ENCODE measurements around the gene ANKRD1.
"Not testable (repeated sequence)": the region's sequence is repeated elsewhere in the genome, so short reads cannot be mapped to it uniquely, and the experiment has no call there.

ANKRD1 gene

DNA sequence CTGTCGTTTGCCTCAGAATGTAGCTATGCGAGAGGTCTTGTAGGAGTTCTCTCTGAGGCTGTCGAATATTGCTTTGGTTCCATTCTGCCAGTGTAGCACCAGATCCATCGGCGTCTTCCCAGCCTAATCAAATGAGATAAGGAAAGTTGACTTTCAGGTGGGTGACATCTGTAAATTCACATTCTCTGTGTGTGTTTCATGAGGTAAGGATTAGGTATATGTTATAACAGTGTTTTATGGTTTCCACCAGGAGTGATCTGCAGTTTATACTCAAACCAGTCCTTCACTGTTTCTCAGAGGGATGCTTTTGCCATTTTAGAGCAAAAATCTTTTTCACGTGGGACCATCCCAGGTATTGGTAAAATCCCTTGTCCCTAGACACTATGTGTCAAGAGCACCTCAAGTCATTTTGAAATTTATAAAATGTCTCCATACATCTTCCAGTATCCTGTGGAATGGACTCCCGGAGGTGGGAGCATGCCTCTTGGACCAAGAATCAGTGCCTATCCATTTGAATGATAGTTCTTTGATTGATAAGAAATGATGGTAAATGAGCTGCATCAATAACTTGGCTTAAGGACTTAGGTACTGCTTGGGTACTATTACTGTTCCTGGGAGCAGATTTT is 7.9 kb downstream of the ANKRD1 start:
- peaks cover 2% of the 10 kb centered on the region for H3K36me3 Mint-ChIP-seq
- H3K4me1 Mint-ChIP-seq, result peaks cover 6% of the 10 kb centered on the region
- H3K4me3 Mint-ChIP-seq, result no peak overlapping the region
- no peaks in the 10 kb centered on the region for H3K9me3 Mint-ChIP-seq
- no peak for DNase-seq
- no peak overlapping the region for H3K27ac Mint-ChIP-seq
- peaks cover 5% of the 10 kb centered on the region for H3K27me3 Mint-ChIP-seq
- CTCF ChIA-PET, result interaction anchor here (0.6 to 4.5 kb wide), 7 partner anchors 9 to 338 kb away, joined by 3 to 49 read pairs (median 8); no protein-coding TSS in a partner anchor

DNA sequence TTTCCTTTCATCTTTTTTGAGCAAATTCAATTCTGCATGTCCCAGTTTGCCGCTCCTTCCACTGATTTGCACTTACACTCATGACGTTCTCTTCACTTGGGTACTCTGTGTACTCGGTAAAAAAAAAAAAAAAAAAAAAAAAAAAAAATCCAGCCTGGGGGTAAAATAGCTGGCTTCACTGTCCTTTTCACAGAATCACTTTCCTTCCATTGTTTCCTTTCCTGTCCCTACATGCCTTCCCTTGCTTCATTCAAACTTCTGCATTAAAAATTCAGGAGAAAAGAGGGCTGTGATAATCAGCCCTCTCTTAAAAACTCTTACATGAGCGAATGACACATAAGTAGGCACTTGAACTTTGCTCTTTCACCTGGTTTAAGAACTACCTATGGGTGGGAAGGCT is 8.7 kb downstream of the ANKRD1 start:
- CTCF ChIA-PET, result interaction anchor here (0.6 to 4.5 kb wide), 25 partner anchors 11 to 723 kb away, joined by 3 to 49 read pairs (median 5); no protein-coding TSS in a partner anchor
- H3K27me3 Mint-ChIP-seq, result peaks cover 5% of the 10 kb centered on the region
- H3K9me3 Mint-ChIP-seq, result no peaks in the 10 kb centered on the region
- H3K4me3 Mint-ChIP-seq, result no peak overlapping the region
- no peak overlapping the region for H3K27ac Mint-ChIP-seq
- no peak for DNase-seq
- H3K4me1 Mint-ChIP-seq, result peaks cover 6% of the 10 kb centered on the region
- peaks cover 2% of the 10 kb centered on the region for H3K36me3 Mint-ChIP-seq

DNA sequence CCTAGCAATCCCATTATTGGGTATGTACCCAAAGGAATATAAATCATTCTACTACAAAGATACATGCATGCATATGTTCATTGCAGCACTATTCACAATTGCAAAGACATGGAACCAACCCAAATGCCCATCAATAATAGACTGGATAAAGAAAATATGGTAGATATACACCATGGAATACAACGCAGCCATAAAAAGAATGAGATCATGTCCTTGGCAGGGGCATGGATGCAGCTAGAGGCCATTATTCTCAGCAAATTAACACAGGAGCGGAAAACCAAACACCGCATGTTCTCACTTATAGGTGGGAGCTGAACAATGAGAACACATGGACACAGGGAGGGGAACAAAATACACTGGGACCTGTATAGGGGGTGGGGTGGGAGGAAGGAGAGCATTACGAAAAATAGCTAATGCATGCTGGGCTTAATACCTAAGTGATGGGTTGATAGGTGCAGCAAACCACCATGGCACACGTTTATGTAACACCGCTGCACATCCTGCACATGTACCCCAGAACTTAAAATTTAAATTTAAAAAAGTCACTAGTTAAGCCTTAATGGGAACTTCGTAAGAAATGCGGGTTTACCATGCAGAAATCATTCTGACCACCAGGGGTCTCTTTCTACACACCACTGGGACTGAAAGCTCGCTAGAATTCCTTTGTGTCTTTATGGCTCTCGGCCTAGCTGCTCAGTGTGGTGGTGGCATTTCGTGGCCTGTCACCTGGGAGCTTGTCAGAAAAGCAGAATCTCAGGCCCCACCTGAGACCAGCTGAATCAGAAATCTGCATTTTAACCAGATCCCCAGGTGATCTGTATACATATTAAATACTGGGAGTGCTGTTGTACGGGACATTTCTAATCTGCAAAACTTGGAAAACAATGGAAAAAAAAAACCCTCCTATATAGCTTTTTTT is 9.5 kb downstream of the ANKRD1 start:
- H3K4me1 Mint-ChIP-seq, result peaks cover 6% of the 10 kb centered on the region
- H3K4me3 Mint-ChIP-seq, result no peak overlapping the region
- CTCF ChIA-PET, result interaction anchor here (0.7 to 4.5 kb wide), 27 partner anchors 11 to 724 kb away, joined by 3 to 49 read pairs (median 5); no protein-coding TSS in a partner anchor
- no peak overlapping the region for H3K27ac Mint-ChIP-seq
- no peaks in the 10 kb centered on the region for H3K9me3 Mint-ChIP-seq
- DNase-seq, result peak; percentile 64
- H3K27me3 Mint-ChIP-seq, result peaks cover 5% of the 10 kb centered on the region
- peaks cover 2% of the 10 kb centered on the region for H3K36me3 Mint-ChIP-seq

DNA sequence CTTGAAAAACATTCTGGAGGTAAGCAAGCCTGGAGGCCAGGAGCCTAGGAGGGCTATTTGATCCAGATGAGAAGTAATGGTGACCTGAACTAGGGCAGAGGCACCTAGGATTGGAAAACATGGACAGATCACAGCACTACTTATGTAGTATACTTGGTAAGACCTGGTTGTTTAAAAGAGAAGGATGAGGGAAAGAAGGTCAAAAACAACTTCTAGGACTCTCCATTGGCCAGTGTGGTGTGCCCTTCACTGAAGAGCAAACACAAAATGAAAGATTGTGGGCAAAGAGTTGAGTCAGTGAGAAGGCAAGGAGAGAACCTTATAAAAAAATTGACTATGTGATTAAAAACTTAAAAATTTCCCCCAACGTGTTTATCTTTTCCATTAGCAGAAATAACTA is 14.3 kb downstream of the ANKRD1 start:
- no peak for DNase-seq
- Mint-ChIP-seq H3K27me3 (no peaks in the 10 kb centered on the region), H3K4me1 (peaks cover 8% of the 10 kb centered on the region), H3K36me3 (peaks cover 12% of the 10 kb centered on the region), H3K9me3 (no peaks in the 10 kb centered on the region), H3K27ac (no peak overlapping the region), H3K4me3 (no peak overlapping the region)
- CTCF ChIA-PET, result interaction anchor here (1.7 kb wide), 1 partner anchor 345 kb away, joined by 5 read pairs; no protein-coding TSS in a partner anchor

DNA sequence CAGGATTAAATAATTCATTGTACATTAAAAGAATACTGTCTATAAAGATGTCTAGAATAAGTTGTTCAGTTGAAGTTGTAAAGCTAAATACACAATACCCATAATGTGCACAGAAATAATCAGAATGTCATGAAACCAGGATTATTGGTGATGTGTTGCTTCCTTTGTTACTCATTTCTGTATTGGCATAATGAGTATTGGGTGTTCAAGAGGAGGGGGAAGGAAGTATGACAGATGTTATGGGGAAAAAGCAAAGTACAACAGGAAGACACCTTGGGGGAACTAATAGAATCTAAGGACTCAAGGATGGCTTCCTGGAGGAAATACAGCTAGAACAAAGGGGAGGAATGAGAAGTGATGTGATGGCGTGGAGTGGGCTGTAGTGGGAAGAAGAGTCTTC is 15.0 kb downstream of the ANKRD1 start:
- DNase-seq, result no peak
- CTCF ChIA-PET, result interaction anchor here (1.7 kb wide), 1 partner anchor 346 kb away, joined by 5 read pairs; no protein-coding TSS in a partner anchor
- no peaks in the 10 kb centered on the region for H3K27me3 Mint-ChIP-seq

DNA sequence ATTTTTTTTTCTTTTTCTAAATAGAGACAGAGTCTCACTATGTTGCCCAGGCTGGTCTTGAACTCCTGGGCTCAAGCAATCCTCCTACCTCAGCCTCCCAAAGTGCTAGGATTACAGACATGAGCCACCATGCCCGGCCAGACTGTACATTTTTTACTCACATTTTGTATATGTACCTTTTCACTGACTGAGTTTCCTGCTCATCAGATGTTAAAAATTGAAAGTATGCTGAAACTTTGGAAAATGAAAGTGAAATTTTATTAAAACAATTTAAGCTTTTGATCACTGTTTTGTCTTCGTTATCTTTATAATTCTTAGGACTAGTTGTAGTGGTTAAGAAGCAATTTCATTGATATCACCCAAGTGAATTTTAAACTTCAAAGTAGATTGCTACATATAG is 24.0 kb downstream of the ANKRD1 start:
- CTCF ChIA-PET, result interaction anchor here (1.3 kb wide), 1 partner anchor 15 kb away, joined by 5 read pairs; no protein-coding TSS in a partner anchor
- peaks cover 20% of the 10 kb centered on the region for H3K4me1 Mint-ChIP-seq
- H3K27ac Mint-ChIP-seq, result peak overlapping the region; percentile 87
- DNase-seq, H3K27me3 Mint-ChIP-seq, H3K9me3 Mint-ChIP-seq: not testable (repeated sequence)
- peak overlapping the region; percentile 34 for H3K4me3 Mint-ChIP-seq
- H3K36me3 Mint-ChIP-seq, result peaks cover 38% of the 10 kb centered on the region

More for the DNA sequence above, 15.0 kb downstream of the ANKRD1 start:
- no peak overlapping the region for H3K27ac Mint-ChIP-seq
- H3K9me3 Mint-ChIP-seq, result no peaks in the 10 kb centered on the region
- no peak overlapping the region for H3K4me3 Mint-ChIP-seq
- H3K36me3 Mint-ChIP-seq, result peaks cover 13% of the 10 kb centered on the region
- H3K4me1 Mint-ChIP-seq, result peaks cover 8% of the 10 kb centered on the region

DNA sequence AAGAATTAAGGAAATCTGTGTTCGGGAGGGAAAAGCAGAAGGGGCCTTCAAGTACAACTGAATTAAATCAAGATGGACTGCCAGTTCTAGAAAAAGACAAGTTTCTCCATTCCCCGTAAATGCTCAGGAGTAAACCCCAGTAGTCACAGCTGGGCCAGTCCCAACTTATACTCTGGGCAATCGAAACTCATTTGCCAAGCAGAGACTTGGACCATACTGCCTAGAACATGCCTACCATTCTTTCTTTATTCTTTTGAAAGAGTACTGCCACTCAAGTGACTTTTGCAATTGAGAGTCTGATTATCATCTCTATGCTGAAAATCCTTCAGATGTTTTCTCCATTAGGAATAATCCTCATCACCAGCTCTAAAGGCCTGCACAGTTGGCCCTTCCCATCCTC is 27.7 kb downstream of the ANKRD1 start:
- H3K27ac Mint-ChIP-seq, result no peak overlapping the region
- H3K27me3 Mint-ChIP-seq, result no peaks in the 10 kb centered on the region
- no peak overlapping the region for H3K4me3 Mint-ChIP-seq
- H3K9me3 Mint-ChIP-seq, result no peaks in the 10 kb centered on the region
- H3K4me1 Mint-ChIP-seq, result peaks cover 20% of the 10 kb centered on the region
- no peak for DNase-seq
- H3K36me3 Mint-ChIP-seq, result peaks cover 53% of the 10 kb centered on the region
- CTCF ChIA-PET, result interaction anchor here (1.3 kb wide), 1 partner anchor 150 kb away, joined by 3 read pairs; no protein-coding TSS in a partner anchor

DNA sequence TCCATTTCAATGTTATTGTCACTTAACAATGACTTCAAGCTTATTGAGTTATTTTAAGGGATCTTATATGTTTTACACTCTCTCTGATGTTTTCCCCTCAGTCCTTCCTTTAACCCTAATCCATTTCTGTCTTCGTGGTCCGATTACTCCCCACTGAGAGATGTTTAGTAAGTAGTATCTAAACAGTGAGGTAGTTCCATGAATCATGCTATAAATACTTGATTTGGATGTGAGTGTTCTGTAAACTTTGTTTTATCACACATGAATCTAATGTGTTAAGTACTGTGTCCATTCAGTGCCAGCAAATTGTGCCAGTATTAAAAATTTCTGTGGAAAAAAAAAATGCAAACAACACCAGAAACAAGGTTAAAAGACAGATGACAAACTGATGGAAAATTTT is 30.5 kb downstream of the ANKRD1 start:
- Mint-ChIP-seq H3K27me3 (no peaks in the 10 kb centered on the region), H3K9me3 (no peaks in the 10 kb centered on the region), H3K36me3 (peaks cover 59% of the 10 kb centered on the region), H3K27ac (no peak overlapping the region), H3K4me3 (no peak overlapping the region), H3K4me1 (peaks cover 3% of the 10 kb centered on the region)
- CTCF ChIA-PET, result no interaction called here
- DNase-seq, result no peak

DNA sequence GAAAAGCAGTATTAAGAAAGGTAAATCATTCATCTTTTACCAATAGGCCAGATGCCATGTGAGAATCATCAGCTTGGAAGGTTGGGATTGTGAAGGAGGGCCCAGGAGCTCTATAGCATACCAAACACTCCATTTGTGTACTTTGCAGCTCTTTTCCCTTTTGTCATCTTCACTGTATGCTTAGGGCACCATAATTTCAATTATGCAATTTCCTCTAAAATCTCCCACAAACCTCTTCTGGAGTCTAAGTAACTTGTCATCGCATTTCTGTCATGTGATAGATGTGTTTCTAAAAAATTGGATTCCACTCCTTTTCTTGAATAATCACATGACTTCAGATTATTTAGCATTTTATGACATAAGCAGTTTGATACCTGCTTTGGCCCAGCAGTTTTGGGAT is 31.3 kb downstream of the ANKRD1 start:
- H3K4me3 Mint-ChIP-seq, result no peak overlapping the region
- DNase-seq, result no peak
- peaks cover 3% of the 10 kb centered on the region for H3K4me1 Mint-ChIP-seq
- no peaks in the 10 kb centered on the region for H3K27me3 Mint-ChIP-seq
- no peak overlapping the region for H3K27ac Mint-ChIP-seq
- no peaks in the 10 kb centered on the region for H3K9me3 Mint-ChIP-seq
- CTCF ChIA-PET, result no interaction called here
- peaks cover 56% of the 10 kb centered on the region for H3K36me3 Mint-ChIP-seq

DNA sequence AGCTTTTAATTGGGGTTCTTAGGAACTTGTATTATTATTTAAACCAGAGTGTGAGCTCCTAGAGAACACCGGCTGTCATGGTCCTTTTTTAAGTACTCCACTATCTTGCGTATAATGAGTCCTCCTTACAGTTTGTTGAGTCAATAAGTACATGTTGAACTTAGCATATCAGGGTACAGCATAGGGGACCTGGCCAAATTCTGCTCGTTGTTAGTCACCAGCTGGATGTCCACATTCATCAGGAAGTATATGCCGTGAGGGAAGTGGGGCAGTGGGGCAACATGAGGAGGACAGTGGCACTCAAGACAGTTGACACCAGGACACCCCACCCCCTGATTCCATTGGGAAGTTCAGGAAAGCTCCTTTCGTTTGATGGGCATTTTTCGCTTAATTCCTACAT is 32.5 kb downstream of the ANKRD1 start:
- no peak overlapping the region for H3K4me3 Mint-ChIP-seq
- H3K9me3 Mint-ChIP-seq, result no peaks in the 10 kb centered on the region
- H3K27ac Mint-ChIP-seq, result no peak overlapping the region
- H3K36me3 Mint-ChIP-seq, result peaks cover 48% of the 10 kb centered on the region
- DNase-seq, result no peak
- H3K4me1 Mint-ChIP-seq, result peaks cover 3% of the 10 kb centered on the region
- CTCF ChIA-PET, result interaction anchor here (0.9 to 1.3 kb wide), 3 partner anchors 8 to 118 kb away, joined by 3 read pairs; no protein-coding TSS in a partner anchor
- H3K27me3 Mint-ChIP-seq, result no peaks in the 10 kb centered on the region

DNA sequence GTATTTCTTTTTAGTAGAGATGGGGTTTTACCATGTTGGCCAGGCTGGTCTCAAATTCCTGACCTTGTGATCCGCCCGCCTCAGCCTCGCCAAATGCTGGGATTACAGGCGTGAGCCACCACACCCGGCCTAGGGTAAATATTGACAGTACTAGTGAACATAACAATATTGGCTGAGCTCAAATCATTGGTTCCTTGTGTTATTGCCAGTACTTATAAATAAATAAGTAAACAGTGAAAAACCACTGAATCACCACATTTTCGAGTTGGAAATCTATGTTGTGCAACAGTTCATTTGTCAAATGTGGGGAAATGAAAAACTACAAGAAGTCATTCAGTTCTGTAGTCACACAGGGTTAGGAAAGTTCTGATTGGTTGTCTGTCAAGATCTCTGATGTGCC is 33.3 kb downstream of the ANKRD1 start:
- CTCF ChIA-PET, result interaction anchor here (0.9 to 1.0 kb wide), 2 partner anchors 10 to 119 kb away, joined by 3 read pairs; no protein-coding TSS in a partner anchor
- no peak overlapping the region for H3K27ac Mint-ChIP-seq
- H3K27me3 Mint-ChIP-seq, result no peaks in the 10 kb centered on the region
- H3K9me3 Mint-ChIP-seq, result no peaks in the 10 kb centered on the region
- H3K4me3 Mint-ChIP-seq, result no peak overlapping the region
- no peak for DNase-seq
- H3K4me1 Mint-ChIP-seq, result peaks cover 3% of the 10 kb centered on the region
- H3K36me3 Mint-ChIP-seq, result peaks cover 46% of the 10 kb centered on the region

DNA sequence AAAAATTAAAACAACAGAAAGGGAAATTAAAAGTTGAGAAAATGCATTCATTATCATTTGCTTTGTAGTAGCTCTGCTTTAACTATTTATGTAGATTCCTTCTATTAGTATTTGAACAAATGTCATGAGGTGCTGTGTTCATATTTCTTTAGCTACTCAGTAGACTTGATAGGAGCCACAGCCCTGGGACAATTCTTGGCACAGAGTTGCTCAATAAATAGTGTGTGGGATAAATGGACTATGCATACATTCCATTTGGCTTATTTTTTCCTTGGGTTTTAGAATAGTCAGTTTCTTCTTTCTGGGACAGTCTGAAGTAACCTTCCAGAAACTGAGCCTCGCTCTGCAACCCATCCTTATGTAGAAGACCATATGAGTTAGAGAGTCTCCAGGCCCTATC is 35.7 kb downstream of the ANKRD1 start:
- Mint-ChIP-seq H3K27me3 (no peaks in the 10 kb centered on the region), H3K27ac (no peak overlapping the region), H3K36me3 (peaks cover 40% of the 10 kb centered on the region), H3K4me1 (no peaks in the 10 kb centered on the region), H3K4me3 (no peak overlapping the region), H3K9me3 (no peaks in the 10 kb centered on the region)
- DNase-seq, result no peak
- CTCF ChIA-PET, result no interaction called here

DNA sequence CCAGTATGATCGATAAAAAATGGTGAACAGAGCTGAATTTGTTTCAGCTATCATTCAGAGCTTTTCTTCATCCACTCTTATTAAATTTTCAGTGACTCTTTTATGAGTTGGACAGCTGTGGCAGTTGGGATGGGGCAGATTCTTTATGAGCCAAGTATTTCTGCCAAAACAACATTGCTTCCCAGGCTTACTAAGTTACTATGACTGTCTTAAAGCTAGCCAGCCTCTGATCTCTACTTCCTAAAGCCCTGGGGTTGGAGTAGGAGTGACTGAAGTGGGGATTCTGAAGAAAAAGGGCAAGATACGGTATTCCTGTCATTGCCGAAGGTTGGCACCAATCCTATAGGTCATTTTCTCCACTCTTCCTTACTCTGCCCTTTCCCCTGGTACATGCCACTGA is 36.5 kb downstream of the ANKRD1 start:
- no peak for DNase-seq
- Mint-ChIP-seq H3K9me3 (no peaks in the 10 kb centered on the region), H3K4me1 (no peaks in the 10 kb centered on the region), H3K4me3 (no peak overlapping the region), H3K36me3 (peaks cover 36% of the 10 kb centered on the region), H3K27ac (no peak overlapping the region), H3K27me3 (no peaks in the 10 kb centered on the region)
- CTCF ChIA-PET, result interaction anchor here (0.6 to 0.7 kb wide), 2 partner anchors 185 to 414 kb away, joined by 3 read pairs; no protein-coding TSS in a partner anchor

DNA sequence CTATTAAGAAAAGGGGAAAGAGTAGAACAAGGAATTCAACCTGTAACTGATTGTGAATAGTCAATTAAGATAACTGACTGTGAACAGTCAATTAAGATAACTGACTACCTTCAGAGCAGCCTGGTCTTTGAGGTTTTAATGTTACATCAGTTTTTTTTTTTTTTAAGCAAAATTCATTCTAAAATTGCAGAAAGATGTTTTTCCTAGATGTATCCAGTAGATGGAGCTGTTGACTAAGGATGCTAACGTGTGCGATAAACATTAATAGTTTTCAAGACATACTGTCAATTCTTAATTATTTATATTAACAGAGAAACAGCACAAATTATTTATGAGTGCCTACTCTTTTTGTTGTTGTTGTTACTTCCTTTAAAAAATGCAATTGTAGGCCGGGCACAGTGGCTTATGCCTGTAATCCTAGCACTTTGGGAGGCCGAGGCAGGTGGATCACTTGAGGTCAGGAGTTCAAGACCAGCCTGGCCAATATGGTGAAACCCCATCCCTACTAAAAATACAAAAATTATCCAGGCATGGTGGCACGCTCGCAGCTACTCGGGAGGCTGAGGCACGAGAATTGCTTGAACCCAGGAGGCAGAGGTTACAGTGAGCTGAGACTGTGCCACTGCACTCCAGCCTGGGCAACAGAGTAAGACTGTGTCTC is 40.7 kb downstream of the ANKRD1 start:
- not testable (repeated sequence) for DNase-seq, H3K4me3 Mint-ChIP-seq, H3K4me1 Mint-ChIP-seq, H3K27me3 Mint-ChIP-seq, H3K9me3 Mint-ChIP-seq
- H3K36me3 Mint-ChIP-seq, result peaks cover 22% of the 10 kb centered on the region
- CTCF ChIA-PET, result interaction anchor here (0.6 to 2.5 kb wide), 21 partner anchors 8 to 1643 kb away, joined by 3 to 19 read pairs (median 4); partner anchors contain the start of genes BTAF1 and RPP30
- peak overlapping the region; percentile 53 for H3K27ac Mint-ChIP-seq

Data from activated naive CD4-positive, alpha-beta T cell treated with anti-CD3 and anti-CD28 coated beads, Interleukin-2, amount 10 ng/mL, durations not matched to agents 7 days and 5 days (primary cell).